HPDE6-E6E7 (cell line): ENCODE measurements around the gene SLC25A23.
A peak's percentile ranks its signal among the peaks of the same experiment; 100 is the strongest.
"Not testable (repeated sequence)": the region's sequence is repeated elsewhere in the genome, so short reads cannot be mapped to it uniquely, and the experiment has no call there.

Source experiments
- DNase-seq: peaks from one replicate; pipeline ENCODE4 v3.0.0; 2011; ENCODE audit warnings: missing footprints; ENCODE audit errors: extremely low spot score

Gene SLC25A23

DNA sequence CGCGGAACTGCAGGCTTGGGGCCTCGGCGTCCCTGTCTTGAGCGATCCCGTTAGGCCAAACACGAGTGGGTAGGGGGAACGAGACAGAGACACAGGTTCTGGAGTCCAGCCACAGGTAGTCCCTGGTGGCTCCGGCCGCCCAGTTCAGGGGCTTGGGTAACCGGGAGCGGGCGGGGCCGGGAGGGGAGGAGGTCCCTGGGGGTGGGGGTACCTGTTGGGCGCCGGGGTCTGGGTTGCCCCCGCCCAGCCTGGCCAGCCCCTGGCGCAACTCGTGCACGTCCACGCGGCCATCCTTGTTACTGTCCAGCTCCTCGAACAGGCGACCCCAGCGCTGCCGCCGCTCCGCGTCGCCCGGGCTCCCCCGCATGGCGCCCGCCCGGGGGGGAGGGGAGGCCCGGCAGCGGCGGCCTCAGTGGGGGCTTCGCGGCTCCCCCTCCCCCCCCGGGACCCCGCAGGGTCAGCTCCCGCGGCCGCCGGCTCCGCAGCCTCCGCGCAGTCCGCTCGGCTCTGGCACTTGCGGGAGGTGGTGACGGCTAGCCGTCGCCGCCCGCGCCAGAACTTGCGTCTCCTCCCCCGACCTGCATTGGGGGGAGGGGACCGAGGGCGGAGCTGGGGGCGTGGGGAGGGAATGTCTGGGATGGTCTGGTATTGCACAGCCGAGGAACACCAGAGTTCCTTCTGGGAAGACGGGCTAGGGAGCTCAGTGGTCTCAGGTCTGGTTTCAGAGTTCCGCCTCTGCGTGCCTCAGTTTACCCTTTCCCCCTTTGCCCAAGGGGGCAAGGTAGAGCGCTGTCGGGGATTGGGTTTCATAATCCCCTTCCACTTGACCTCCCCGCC is at the start of gene SLC25A23:
TSS of gene SLC25A23 (minus strand) at position 531 of the 837 bp plus-strand sequence. CDS start at position 367, 164 bp downstream.
- DNase-seq, result peak; percentile 74

DNA sequence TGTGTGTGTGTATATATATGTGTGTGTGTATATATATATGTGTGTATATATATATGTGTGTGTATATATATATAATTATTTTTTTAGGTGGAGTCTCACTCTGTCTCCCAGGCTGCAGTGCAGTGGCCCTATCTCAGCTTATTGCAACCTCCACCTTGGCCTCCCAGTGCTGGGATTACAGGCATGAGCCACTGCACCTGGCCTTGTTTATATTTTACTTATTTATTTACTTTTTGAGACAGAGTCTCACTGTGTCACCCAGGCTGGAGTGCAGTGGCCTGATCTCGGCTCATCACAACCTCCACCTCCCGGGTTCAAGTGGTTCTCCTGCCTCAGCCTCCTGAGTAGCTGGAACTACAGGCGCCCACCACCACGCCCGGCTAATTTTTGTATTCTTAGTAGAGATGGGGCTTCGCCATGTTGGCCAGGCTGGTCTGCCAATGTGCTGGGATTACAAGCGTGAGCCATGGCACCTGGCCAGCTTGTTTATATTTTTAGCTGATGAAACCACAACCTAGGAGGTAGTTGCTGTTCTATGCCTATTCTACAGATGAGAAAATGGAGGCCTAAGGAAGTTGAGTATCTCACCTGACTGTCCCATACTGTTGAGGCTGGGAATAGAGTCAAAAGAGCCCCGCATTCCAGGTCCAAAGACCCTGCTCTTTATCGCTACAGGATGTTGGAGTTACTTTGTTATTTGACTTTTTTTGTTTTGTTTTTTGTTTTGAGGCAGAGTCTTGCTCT is 48.6 kb upstream of the SLC25A23 start:
- not testable (repeated sequence) for DNase-seq

DNA sequence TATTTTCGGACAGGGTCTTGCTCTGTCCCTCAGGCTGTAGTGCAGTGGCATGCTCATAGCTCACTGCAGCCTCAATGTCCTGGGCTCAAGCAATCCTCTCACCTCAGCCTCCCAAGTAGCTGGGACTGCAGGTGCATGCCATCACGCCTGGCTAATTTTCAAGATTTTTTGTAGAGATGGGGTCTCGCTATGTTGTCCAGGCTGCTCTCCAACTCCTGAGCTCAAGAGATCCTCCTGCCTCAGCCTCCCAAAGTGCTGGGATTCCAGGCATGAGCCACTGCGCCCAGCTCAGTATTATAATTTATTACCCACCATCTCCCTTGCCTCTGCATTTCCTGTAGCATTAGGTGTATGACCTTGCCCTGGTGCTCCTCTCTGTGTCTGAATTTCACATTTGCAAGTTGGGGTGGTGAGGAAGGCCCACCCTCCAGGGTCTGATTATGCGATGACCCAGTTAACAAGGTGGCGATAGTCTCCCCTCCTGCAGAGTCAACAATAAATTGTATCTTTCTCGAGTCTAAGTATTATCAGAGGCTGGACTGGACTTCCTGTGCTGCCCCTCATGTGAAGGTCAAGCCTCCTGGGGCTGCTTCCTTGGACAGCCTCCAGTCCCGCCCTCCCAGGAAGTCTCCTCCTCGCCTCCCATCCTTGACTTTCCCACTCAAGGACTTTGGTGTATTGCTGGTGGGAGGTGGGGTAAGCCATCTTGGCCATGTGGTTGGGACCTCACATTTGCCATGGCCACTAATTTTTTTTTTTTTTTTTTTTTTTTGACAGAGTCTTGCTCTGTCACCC is 44.0 kb upstream of the SLC25A23 start:
- DNase-seq, result no peak

DNA sequence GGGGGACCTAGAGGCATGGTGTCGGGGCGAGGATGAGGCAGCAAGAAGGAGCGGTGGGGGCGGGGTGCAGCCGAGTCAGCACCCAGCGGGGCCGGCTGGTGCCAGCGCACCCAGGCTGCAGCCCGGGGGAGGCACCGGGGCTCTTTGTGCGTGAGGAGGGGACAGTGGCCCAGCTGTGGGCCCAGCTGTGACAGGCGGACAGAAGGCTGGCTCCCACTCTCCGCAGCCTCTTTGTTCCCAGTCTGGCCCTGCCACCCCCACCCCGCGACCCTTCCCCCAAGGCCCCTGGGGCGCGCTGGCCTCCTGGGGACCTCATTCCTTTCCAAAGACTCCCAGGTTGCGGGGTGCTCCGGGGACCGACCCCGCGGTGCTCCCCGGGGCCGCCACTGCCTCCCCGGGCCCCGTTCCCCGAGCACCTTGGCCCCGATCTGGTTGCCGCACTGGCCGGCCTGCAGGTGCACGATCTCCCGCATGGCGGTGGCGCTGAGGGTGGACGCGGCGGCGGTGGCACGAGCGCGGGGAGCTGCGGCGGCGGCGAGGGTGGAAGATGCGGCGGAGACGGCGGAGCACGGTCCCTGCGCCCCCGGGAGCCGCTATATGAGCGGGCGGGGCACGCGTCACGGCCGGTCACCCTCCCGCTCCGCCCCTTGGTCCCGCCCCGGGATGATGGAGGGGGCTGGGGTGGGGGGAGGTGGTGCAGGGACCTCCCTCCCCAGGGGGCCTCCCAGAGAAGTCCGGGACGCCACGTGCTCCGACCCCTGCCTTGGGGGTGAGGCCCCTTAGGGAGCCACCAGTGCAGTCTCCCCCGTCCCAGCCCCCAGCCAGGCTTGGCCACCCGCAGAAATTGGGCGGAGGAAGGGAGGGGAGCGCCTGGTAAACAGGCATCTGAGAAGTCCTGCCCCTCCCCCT is 42.4 kb upstream of the SLC25A23 start, which contains the start of gene TUBB4A:
TSS of gene TUBB4A (minus strand) at position 570 of the 909 bp plus-strand sequence. CDS start at position 473, 97 bp downstream.
- DNase-seq, result no peak

DNA sequence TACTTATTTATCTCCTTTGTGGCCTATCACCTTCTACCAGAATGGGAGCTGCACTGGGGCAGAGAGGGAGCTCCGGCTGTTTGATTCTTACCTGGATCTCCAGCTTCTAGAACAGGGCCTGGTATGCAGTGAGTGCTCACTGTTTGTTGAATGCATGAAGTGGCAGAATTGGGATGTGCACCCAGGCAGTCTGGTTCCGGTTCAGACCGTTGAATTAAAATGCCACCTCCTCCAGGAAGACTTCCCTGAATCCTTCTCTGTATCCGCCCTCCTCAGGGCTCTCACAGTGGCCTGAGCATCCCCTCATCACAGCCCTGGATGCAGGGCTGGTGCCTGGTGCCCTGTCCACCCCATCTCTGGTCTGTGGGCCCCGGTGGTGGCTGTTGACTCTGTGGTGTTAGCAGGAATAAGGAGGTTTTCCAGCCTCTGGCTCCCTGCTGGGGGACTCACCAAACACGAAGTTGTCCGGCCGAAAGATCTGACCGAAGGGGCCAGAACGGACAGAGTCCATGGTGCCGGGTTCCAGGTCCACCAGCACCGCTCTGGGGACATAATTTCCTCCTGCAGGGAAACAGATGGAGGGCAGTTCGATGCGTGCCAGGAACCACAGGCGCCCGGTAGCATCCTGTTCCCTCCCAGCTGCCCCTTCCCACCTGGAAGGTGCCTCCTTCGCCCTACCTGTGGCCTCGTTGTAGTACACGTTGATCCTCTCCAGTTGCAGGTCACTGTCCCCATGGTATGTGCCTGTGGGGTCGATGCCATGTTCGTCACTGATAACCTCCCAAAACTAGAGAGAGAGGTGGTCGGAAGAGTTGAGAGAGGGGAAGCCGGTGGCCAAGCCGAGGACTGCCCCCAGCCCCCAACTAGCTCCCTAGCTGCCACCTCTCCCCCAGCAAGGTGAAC is 41.5 kb upstream of the SLC25A23 start:
- no peak for DNase-seq

DNA sequence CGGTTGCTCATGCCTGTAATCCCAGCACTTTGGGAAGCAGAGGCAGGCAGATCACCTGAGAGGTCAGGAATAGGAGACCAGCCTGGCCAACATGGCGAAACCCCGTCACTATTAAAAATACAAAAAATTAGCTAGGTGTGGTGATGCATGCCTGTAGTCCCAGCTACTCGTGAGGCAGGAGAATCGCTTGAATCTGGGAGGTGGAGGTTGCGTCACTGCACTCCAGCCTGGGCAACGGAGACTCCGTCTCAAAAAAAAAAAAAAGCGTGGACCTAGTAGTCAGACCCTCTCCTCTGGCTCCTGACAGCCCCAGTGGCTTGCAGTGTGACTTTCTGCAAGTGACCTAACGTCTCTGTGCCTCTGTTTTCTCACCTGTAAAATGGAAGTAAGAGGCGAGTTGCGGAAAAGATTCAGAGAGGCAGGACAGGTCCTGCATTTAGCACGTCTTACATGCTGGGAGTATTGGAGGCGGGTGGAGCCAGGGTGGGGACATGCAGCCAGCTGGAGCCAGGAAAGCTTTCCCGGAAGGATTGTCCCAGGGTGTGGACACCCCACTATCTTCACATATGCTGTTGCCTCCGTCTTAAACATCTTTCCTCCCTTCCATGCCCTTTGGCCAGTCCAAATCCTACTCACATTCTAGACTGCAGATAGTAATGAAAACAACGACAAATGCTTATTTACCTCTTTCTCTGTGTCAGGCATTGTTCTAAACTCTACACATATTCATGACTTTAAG is 39.6 kb upstream of the SLC25A23 start:
- DNase-seq, result no peak

DNA sequence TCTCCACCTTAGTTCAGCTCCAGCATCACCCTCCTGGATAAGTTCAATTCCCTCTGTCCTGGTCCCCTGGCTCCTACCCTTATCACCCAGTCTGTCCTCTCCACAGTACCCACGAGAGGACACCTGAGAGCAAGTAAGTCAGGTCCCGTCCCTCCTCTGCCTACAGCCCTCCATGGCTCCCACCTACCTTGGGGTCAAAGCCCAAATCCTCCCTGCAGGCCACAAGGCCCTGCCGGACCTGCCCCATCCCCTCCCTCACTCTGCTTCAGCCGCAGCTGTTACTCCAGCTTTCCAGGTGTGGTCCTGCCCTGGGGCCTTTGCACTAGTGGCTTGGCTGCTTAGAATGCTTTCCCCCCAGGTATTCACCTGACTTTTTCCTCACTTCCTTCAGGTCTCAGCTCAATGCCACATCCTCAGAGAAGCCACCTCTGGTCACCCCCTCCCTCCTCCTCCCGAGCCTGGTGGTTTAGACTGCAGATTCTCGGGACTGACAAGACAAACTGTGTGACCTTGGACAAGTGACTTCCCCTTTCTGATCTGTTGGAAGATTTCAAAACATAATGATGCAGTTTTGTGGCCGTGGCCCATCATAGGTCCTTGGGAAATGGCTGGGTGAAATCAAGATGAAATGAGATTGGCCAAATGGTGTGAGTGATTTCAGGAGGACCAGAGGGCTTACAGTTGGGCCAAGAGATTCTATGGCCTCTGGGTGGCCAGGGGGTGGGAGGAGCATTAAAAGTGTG is 38.9 kb upstream of the SLC25A23 start:
- DNase-seq, result no peak

DNA sequence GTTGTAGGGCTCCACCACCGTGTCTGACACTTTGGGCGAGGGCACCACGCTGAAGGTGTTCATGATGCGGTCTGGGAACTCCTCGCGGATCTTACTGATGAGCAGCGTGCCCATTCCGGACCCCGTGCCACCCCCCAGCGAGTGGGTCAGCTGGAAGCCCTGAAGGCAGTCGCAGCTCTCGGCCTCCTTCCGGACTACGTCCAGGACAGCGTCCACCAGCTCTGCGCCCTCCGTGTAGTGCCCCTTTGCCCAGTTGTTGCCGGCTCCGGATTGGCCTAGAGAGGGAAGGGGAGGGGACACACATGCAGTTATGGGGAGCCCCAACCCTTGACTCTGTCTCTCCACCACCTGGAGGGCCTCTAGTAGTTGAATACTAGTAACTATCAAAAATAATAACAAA is 36.4 kb upstream of the SLC25A23 start:
- DNase-seq, result no peak

DNA sequence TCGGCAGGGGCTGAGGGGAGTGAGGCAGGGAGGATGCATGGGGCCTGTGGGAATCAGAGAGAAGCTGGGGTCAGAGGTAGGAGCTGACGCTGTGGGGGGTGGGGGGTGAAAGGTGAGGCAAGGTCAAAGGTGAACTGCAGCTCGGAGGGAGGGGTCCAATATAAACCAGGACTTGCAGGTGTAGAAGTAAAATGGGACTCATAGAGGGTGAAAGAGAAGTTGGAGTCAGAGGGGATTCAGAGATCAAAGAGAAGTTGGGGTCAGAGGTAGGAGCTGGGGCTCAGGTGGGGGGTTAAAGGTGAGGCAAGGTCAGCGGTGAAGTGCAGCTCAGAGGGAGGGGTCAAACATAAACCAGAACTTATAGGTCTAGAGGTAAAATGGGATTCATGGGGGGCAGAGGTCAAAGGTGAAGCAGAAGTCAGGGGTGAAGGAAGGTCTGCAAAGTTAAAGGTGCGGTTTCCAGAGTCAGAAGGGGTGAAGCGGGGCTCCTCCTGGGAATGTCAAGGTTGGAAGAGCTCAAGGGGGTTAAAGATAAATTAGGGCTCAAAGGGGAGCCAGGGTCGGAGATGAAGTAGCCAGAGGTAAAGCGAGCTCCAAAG is 34.9 kb upstream of the SLC25A23 start:
- no peak for DNase-seq

DNA sequence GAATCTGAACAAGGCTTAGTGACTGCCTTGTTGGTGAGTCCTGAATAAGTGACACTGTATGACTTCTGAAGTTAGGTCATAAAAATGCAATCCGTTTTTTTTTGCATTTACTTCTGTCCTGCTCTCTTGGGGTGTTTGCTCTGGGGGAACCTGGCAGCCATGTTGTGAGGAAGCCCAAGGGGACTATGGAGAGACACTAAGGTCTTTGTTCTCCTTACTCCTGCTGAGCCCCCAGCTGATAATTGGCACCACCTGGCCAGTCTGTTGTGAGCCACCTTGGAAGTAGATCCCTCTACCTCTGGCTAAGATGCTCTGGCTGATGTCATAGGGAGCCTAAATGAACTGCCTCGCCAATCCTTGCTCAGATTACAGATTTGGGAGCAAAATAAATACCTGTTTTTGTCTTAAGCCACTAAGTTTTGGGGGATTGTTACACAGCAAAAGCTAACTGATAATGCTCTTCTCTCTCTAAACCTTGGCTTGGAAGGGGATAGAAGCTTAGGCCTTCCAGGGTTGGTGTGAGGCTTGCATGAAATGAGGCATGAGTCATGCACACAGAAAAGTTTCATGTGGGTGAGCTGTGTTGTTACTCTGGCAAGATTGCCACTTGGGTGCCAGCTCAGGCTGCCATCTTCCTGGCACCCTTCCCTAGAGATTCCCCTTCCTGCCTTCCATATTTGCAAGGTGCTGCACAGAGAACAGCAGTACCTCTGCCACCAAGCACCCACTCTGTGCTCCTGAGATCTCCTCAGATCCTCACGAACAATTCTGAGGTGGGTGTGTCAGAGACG is 32.4 kb upstream of the SLC25A23 start:
- no peak for DNase-seq

DNA sequence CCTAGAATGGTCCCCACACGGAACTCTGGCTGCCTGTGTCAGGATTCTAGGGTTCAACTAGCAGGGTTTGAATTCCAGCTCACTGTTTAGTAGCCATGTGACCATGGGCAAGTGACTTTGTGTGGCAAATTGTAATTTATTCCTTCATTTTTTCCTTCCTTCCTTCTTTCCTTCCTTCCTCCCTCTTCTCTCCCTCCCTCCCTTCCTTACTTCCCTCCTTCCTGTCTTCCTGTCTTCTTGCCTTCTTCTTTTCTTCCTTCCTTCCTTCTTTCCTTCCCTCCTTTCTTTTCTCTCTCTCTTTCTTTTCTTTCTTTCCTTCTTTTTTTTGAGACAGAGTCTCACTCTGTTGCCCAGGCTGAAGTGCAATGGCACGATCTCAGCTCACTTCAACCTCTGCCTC is 30.5 kb upstream of the SLC25A23 start:
- DNase-seq, result no peak

DNA sequence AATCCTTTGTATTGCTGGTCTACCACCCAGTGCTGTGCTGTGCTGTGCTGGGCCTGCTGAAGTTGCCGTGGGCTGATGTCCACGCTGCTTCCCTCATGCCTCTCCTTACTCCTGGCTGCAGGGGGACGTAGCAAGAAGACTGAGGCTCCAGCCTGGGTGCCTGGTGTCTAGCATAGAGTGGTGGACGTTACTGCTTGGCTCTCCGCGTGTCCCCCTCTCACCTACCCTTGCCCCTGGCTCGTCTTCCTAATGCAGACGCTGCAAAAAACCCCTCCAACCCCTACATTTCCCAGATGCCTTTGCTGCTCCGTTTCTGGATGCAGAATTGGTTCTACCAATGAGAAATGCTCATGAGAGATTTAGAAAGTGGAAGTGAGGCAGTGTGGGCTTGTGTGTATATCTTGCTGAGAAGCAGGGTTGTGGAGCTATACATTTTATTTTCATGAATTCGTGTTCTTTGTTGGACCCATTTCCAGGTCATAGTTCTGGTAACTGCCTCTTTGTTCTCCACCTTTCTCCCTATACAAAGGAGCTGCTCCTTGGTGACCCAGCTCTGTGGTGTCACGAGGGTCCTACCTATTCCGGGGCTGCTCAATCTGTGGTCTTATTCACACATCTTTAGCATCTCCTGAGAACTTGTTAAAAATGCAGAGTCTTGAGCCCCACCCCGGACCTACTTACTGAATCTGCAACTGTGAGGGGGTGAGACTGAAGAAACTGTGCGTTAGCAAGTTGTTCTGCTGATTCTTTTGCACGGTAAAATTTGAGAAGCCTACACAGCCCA is 29.9 kb upstream of the SLC25A23 start:
- no peak for DNase-seq

DNA sequence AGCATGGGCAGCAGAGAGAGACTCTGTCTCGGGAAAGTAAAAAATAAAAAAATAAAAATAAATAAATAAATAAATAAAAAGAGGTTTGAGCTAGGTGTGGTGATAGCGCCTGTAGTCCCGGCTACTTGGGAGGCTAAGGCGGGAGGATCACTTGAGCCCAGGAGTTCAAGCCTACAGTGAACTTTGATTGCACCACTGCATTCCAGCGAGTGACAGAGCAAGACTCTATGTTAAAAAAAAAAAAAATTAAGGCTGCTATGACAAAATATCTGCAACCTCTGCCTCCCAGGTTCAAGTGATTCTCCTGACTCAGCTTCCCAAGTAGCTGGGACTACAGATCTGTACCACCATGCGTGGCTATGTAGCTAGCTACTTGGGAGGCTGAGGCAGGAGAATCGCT is 25.2 kb upstream of the SLC25A23 start:
- no peak for DNase-seq

DNA sequence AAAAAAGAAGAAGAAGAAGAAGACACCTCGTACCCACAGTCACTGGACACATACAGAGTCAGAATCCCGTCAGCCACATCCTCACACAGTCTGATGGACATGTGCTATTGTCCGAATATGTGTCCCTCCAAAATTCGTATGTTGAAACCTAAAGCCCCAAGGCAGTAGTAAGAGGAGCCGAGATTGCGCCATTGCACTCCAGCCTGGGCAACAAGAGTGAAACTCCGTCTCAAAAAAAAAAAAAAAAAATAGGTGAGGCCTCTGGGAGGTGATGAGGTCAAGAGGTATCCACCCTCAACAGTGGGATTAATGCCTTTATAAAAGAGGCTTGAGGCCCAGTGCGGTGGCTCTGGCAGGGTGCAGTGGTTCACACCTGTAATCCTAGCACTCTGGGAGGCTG is 24.6 kb upstream of the SLC25A23 start:
- DNase-seq, result no peak

DNA sequence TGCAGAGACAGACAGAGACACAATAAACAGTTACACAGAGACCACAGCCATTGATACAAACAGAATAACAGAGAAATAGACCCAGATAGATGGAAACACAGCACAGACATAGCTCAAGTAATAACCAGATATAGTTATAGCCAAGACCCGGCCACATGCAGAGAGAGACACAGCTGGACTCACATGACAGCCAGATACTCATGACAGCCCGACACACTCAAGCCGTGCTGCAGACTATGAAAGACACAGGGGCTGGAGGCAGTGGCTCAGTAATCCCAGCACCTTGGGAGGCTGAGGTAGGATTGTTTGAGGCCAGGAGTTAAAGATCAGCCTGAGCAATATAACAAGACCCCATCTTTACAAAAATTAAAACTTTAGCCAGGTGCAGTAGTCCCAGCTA is 23.6 kb upstream of the SLC25A23 start:
- DNase-seq, result no peak

DNA sequence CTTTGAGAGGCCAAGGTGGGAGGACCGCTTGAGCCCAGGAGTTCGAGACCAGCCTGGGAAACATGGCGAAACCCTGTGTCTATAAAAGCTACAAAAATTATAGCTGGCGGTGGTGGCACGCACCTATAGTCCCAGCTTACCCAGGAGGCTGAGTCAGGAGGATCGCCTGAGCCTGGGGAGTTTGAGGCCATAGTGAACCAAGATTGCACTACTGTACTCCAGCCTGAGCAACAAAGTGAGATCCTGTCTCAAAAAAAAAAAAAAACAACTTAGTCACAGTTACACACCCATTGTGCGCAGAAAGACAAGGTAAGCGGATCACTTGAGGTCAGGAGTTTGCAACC is 22.7 kb upstream of the SLC25A23 start:
- DNase-seq, result no peak
